HEK293T (cell line): Measurements from ENCODE around the gene PGS1.

Source experiments
- CTCF ChIA-PET: fragments of 350-600 bp; formaldehyde crosslinking; extraction: SDS; loops from one replicate; lab custom pipeline; 2021; ENCODE audit warnings: antibody characterized with exemption, inconsistent platforms; lab: Yijun Ruan, JAX
- POLR2A ChIA-PET: fragments of 350-600 bp; formaldehyde crosslinking; extraction: SDS; loops from one replicate; lab custom pipeline; 2020; ENCODE audit warnings: antibody characterized with exemption, inconsistent platforms; lab: Yijun Ruan, JAX
- DNase-seq: peaks from one replicate; pipeline ENCODE4 v3.0.0; 2012; ENCODE audit warnings: mixed read lengths; ENCODE audit errors: extremely low spot score
- ARNT ChIP-seq: fragments of 450-650 bp; IDR thresholded peaks from 2 replicates; pipeline ENCODE4 v1.6.1; 2017; ENCODE audit warnings: mild to moderate bottlenecking
- BHLHE40 ChIP-seq: fragments of 450-650 bp; IDR thresholded peaks from 2 replicates; pipeline ENCODE4 v1.6.1; 2016; ENCODE audit warnings: mild to moderate bottlenecking, moderate library complexity, borderline replicate concordance
- CTBP1 ChIP-seq: fragments of 450-650 bp; IDR thresholded peaks from 2 replicates; pipeline ENCODE4 v1.6.1; 2016; ENCODE audit warnings: borderline replicate concordance
- ELF4 ChIP-seq: fragments of 450-650 bp; IDR thresholded peaks from 2 replicates; pipeline ENCODE4 v1.6.1; 2017; ENCODE audit warnings: antibody characterized with exemption
- FOXA1 ChIP-seq: fragments of 450-650 bp; IDR thresholded peaks from 2 replicates; pipeline ENCODE4 v1.6.1; 2016; ENCODE audit warnings: mild to moderate bottlenecking
- FOXK2 ChIP-seq: fragments of 450-650 bp; IDR thresholded peaks from 2 replicates; pipeline ENCODE4 v1.6.1; 2016; ENCODE audit warnings: mild to moderate bottlenecking
- FOXM1 ChIP-seq: fragments of 450-650 bp; IDR thresholded peaks from 2 replicates; pipeline ENCODE4 v1.6.1; 2017; ENCODE audit warnings: mild to moderate bottlenecking, borderline replicate concordance
- HDGF ChIP-seq: fragments of 450-650 bp; IDR thresholded peaks from 2 replicates; pipeline ENCODE4 v1.6.1; 2017; ENCODE audit warnings: antibody characterized with exemption, borderline replicate concordance
- L3MBTL2 ChIP-seq: fragments of 450-650 bp; conservative IDR thresholded peaks from 2 replicates; pipeline ENCODE4 v1.6.1; 2016; ENCODE audit warnings: mild to moderate bottlenecking
- LEF1 ChIP-seq: fragments of 450-650 bp; IDR thresholded peaks from 2 replicates; pipeline ENCODE4 v1.6.1; 2017; ENCODE audit warnings: mild to moderate bottlenecking, borderline replicate concordance
- NFRKB ChIP-seq: fragments of 450-650 bp; IDR thresholded peaks from 2 replicates; pipeline ENCODE4 v1.6.1; 2016; ENCODE audit warnings: mild to moderate bottlenecking, moderate library complexity
- SP1 ChIP-seq: fragments of 450-650 bp; IDR thresholded peaks from 2 replicates; pipeline ENCODE4 v1.6.1; 2017
- SUZ12 ChIP-seq: fragments of 450-650 bp; IDR thresholded peaks from 2 replicates; pipeline ENCODE4 v1.6.1; 2016; ENCODE audit warnings: mild to moderate bottlenecking
- TARDBP ChIP-seq: fragments of 450-650 bp; IDR thresholded peaks from 2 replicates; pipeline ENCODE4 v1.6.1; 2016
- ZNF384 ChIP-seq: fragments of 450-650 bp; IDR thresholded peaks from 2 replicates; pipeline ENCODE4 v1.6.1; 2016
- TF ChIP-seq, protein P1 (sequence below): fragments of 450-650 bp; IDR thresholded peaks from 2 replicates; pipeline ENCODE4 v1.6.1; 2016

Gene PGS1

DNA sequence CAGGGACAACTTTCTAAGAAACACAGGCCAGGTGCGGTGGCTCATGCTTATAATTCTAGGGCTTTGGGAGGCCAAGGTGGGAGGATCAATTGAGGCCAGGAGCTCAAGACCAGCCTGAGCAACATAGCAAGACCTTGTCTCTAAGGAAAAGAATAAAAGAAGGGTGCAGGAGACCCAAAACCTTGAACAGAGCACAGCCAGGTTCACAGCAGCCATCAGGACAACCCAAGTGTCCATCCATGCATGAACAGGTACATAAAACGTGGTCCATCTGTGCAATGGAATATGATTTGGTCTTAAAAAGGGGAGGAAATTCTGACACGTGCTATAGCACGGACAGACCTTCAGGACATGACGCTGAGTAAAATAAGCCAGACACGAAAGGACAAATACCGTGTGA is 91.0 kb downstream of the PGS1 start:
- ChIA-PET CTCF (interaction anchor here (0.6 kb wide), 1 partner anchor 136 kb away, joined by 3 read pairs; no protein-coding TSS in a partner anchor), POLR2A (no interaction called here)
- TF ChIP-seq L3MBTL2 = no peak
- TF ChIP-seq TARDBP = no peak
- no peak for TF ChIP-seq CTBP1
- no peak for TF ChIP-seq FOXK2
- TF ChIP-seq ZNF384 = no peak
- no peak for TF ChIP-seq ARNT
- TF ChIP-seq FOXM1 = no peak
- TF ChIP-seq NFRKB = no peak
- TF ChIP-seq HDGF = no peak
- TF ChIP-seq FOXA1 = no peak
- no peak for TF ChIP-seq ELF4
- TF ChIP-seq SP1 = no peak
- TF ChIP-seq LEF1 = no peak
- no peak for TF ChIP-seq SUZ12
- no peak for DNase-seq

DNA sequence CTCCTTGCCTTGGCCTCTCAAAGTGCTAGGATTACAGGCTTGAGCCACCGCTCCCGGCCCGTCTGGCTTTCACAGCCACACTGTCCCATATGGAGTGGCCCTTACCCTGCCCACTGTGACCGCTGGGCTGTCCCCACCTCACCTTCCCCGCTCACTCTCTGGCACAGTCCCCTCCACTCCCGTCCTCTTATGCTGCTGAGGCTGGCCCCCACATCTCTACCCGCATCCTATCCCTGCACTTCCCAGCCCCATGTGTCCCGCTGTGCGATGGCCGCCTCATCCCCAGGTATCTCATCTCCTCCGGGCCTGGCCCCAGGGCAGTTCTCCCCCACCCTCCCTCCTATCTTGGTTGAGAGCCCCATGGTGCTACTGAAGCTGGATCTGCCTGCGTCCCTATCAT is 93.2 kb downstream of the PGS1 start:
- CTCF ChIA-PET = no interaction called here
- POLR2A ChIA-PET = no interaction called here

GRCh38 chr17:78472035-78472905 is 93.8 kb downstream of the PGS1 start:
- POLR2A ChIA-PET = no interaction called here
- CTCF ChIA-PET = no interaction called here
- DNase-seq = no peak
- TF ChIP-seq ELF4 = no peak

More for the DNA sequence above, 93.2 kb downstream of the PGS1 start:
- DNase-seq = no peak
- TF ChIP-seq ELF4 = no peak
- no peak for TF ChIP-seq FOXA1
- no peak for TF ChIP-seq ZNF384
- no peak for TF ChIP-seq BHLHE40
- TF ChIP-seq TARDBP = no peak
- no peak for TF ChIP-seq ARNT
- TF ChIP-seq CTBP1 = no peak
- TF ChIP-seq LEF1 = no peak
- TF ChIP-seq, protein P1, sequence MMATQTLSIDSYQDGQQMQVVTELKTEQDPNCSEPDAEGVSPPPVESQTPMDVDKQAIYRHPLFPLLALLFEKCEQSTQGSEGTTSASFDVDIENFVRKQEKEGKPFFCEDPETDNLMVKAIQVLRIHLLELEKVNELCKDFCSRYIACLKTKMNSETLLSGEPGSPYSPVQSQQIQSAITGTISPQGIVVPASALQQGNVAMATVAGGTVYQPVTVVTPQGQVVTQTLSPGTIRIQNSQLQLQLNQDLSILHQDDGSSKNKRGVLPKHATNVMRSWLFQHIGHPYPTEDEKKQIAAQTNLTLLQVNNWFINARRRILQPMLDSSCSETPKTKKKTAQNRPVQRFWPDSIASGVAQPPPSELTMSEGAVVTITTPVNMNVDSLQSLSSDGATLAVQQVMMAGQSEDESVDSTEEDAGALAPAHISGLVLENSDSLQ = no peak
- TF ChIP-seq SP1 = no peak
- TF ChIP-seq FOXK2 = no peak
- no peak for TF ChIP-seq SUZ12
- TF ChIP-seq FOXM1 = no peak
- TF ChIP-seq HDGF = no peak

DNA sequence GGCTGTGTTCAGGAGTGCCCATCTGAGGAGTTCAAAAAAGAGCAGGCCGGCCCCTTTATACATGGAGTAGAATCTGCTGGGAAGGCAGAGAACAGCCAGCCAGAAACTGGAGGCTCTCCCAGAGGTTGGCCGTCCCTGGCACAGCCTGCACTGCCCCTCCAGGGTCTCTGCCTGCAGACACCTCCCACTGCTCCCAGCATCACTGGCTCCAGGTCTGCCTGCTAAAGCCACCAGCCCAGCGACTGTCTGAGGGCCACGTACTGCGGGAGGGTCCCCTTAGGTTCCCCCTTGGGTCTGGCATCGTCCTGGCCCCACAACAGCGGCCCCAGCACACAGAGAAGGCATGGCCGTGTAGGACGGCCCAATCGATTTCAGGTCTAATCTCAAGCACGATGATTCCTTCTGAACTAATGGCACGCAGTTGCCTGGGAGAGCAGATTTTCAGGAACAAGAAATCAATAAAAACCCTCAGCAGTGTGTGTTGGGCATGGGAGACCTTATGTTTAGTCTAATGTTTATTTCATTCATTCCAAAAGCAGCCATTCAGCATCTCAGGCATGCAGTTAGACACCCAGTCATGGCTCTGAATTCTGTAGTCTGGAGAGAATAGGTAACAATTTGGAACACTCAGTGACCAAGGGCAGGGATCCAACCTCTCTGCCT is 95.6 kb downstream of the PGS1 start:
- CTCF ChIA-PET = no interaction called here

More for the DNA sequence above, 95.6 kb downstream of the PGS1 start:
- POLR2A ChIA-PET = no interaction called here
- no peak for DNase-seq
- TF ChIP-seq ZNF384 (no peak), BHLHE40 (no peak), ARNT (no peak), TARDBP (no peak), FOXK2 (no peak), ELF4 (no peak)
- TF ChIP-seq, protein P1 = no peak
